ENCODE data around the gene ANKRD22. TPM values are rescaled to one million over a fixed set of nuclear protein-coding genes. Genes with fewer than 3 reads are reported as not detected.
A peak's percentile ranks its signal among the peaks of the same experiment; 100 is the strongest.

Gene ANKRD22
- polyA plus RNA-seq (1.6 to 5.2 TPM (median 4.4 TPM) in 3 replicates), polyA minus RNA-seq (0.39 to 2.2 TPM (median 0.86 TPM) in 3 replicates)
- 29.6 TPM for polyA plus RNA-seq (2011; ENCODE audit: low read depth)
- 1.7 and 3.7 TPM in 2 replicates for polyA plus RNA-seq (2011; cell fraction: cytosol; rRNA removed)
- polyA plus RNA-seq (2011; cell fraction: nucleus; rRNA removed) = 2.7 and 4.9 TPM in 2 replicates
- 1.3 and 39.8 TPM in 2 replicates for polyA plus RNA-seq (2012; ENCODE audit: low replicate concordance)
- polyA minus RNA-seq (2011; cell fraction: cytosol; rRNA and poly(A)+ RNA removed) = 1.2 TPM
- polyA minus RNA-seq (2011; cell fraction: nucleus; rRNA and poly(A)+ RNA removed) = 1.4 and 2.5 TPM in 2 replicates

GRCh38 chr10:88851706-88852105 lies at the start of gene ANKRD22:
Gene ANKRD22 (minus strand): TSS chr10:88851844. CDS start chr10:88851607, 237 bp downstream.
- H3K9me1 ChIP-seq (ENCODE audit: control insufficient read depth, extremely low read depth, insufficient read depth, low read length) = no peaks in the 10 kb centered on the region
- H3K4me3 ChIP-seq (ENCODE audit: control insufficient read depth in 2 of 3, extremely low read depth in 1 of 3, insufficient read depth in 2 of 3, low read depth in 1 of 3, low read length in 3 of 3) = peak within 1 kb of the TSS in 1 of 3 experiments; percentile 10
- H3K27ac ChIP-seq (ENCODE audit: control insufficient read depth, insufficient read depth, low read length) = peak within 1 kb of the TSS; percentile 62
- H4K20me1 ChIP-seq (ENCODE audit: control insufficient read depth, extremely low read depth, insufficient read depth, low read length) = no peaks in the 10 kb centered on the region
- H3K79me2 ChIP-seq (ENCODE audit: control insufficient read depth, insufficient read depth, low read length) = no peaks in the 10 kb centered on the region
- dilution Hi-C loops (cut with MboI; ENCODE audit: extremely low pct_ligation_motif_present, low sequenced_read_pairs) = no loop called here
- peak within 1 kb of the TSS; percentile 57 for H3K4me2 ChIP-seq (ENCODE audit: control insufficient read depth, extremely low read depth, insufficient read depth, low read depth, low read length)
- H3K36me3 ChIP-seq (ENCODE audit: control insufficient read depth in 2 of 2, extremely low read depth in 1 of 2, insufficient read depth in 2 of 2, low read length in 2 of 2) = no peaks in the 10 kb centered on the region
- TF ChIP-seq CTCF (optimal IDR thresholded peaks at IDR 0.05 in 1 of 3, IDR thresholded peaks at IDR 0.05 in 1 of 3, conservative IDR thresholded peaks at IDR 0.05 in 1 of 3; ENCODE audit: extremely low read depth in 1 of 3, insufficient read depth in 2 of 3, low read length in 3 of 3) (no peak), EZH2 (IDR thresholded peaks at IDR 0.05; ENCODE audit: low read length) (no peak)
- H2AFZ ChIP-seq (ENCODE audit: control insufficient read depth, low read length) = peak within 1 kb of the TSS; percentile 34
- no peaks in the 10 kb centered on the region for H3K9me3 ChIP-seq (ENCODE audit: control insufficient read depth, low read depth, low read length)
- no peaks in the 10 kb centered on the region for H3K27me3 ChIP-seq (ENCODE audit: control insufficient read depth, extremely low read depth, insufficient read depth, low read length)
- H3K9ac ChIP-seq (ENCODE audit: control insufficient read depth, extremely low read depth, insufficient read depth, low read length) = no peak within 1 kb of the TSS
- H3K4me1 ChIP-seq (ENCODE audit: control insufficient read depth, extremely low read depth, insufficient read depth, low read length) = peaks cover 43% of the 10 kb centered on the region
- FAIRE-seq = peak; percentile 99
- peak; percentile 90 for DNase-seq (ENCODE audit: low read depth, low spot score)

GRCh38 chr10:88899886-88900285 lies 48.2 kb upstream of the ANKRD22 start:
- H3K27ac ChIP-seq (ENCODE audit: control insufficient read depth, insufficient read depth, low read length) = no peak overlapping the region
- dilution Hi-C loops (cut with MboI; ENCODE audit: extremely low pct_ligation_motif_present, low sequenced_read_pairs) = no loop called here
- H3K4me3 ChIP-seq (ENCODE audit: control insufficient read depth in 2 of 3, extremely low read depth in 1 of 3, insufficient read depth in 2 of 3, low read depth in 1 of 3, low read length in 3 of 3) = no peak overlapping the region

More at GRCh38 chr10:88899886-88900285, 48.2 kb upstream of the ANKRD22 start:
- no peaks in the 10 kb centered on the region for H3K27me3 ChIP-seq (ENCODE audit: control insufficient read depth, extremely low read depth, insufficient read depth, low read length)
- H3K9ac ChIP-seq (ENCODE audit: control insufficient read depth, extremely low read depth, insufficient read depth, low read length) = no peak overlapping the region
- no peak overlapping the region for H3K4me2 ChIP-seq (ENCODE audit: control insufficient read depth, extremely low read depth, insufficient read depth, low read depth, low read length)
- DNase-seq (ENCODE audit: low read depth, low spot score) (no peak), FAIRE-seq (no peak)
- no peak overlapping the region for H2AFZ ChIP-seq (ENCODE audit: control insufficient read depth, low read length)
- H4K20me1 ChIP-seq (ENCODE audit: control insufficient read depth, extremely low read depth, insufficient read depth, low read length) = no peaks in the 10 kb centered on the region
- H3K9me3 ChIP-seq (ENCODE audit: control insufficient read depth, low read depth, low read length) = no peaks in the 10 kb centered on the region
- TF ChIP-seq CTCF (optimal IDR thresholded peaks at IDR 0.05 in 1 of 3, IDR thresholded peaks at IDR 0.05 in 1 of 3, conservative IDR thresholded peaks at IDR 0.05 in 1 of 3; ENCODE audit: extremely low read depth in 1 of 3, insufficient read depth in 2 of 3, low read length in 3 of 3) (no peak), EZH2 (IDR thresholded peaks at IDR 0.05; ENCODE audit: low read length) (no peak)
- no peaks in the 10 kb centered on the region for H3K9me1 ChIP-seq (ENCODE audit: control insufficient read depth, extremely low read depth, insufficient read depth, low read length)
- H3K36me3 ChIP-seq (ENCODE audit: control insufficient read depth in 2 of 2, extremely low read depth in 1 of 2, insufficient read depth in 2 of 2, low read length in 2 of 2) = peaks cover 0 to 10% of the 10 kb centered on the region in 2 experiments
- H3K4me1 ChIP-seq (ENCODE audit: control insufficient read depth, extremely low read depth, insufficient read depth, low read length) = peaks cover 4% of the 10 kb centered on the region
- no peaks in the 10 kb centered on the region for H3K79me2 ChIP-seq (ENCODE audit: control insufficient read depth, insufficient read depth, low read length)

All from keratinocyte (primary cell).